ACHN (cell line): Measurements from ENCODE around the gene TAMALIN.

Experiments used
- DNase-seq: peaks from one replicate; pipeline ENCODE4 v3.0.0-alpha.2; 2015
- in situ Hi-C: cut with HindIII; loops from 2 replicates; pipeline ENCODE4 v1.10.0; 2017; ENCODE audit warnings: low sequenced_read_pairs, low pct_ligation_motif_present, low pct_unique_long_range_greater_than_20kb

The TAMALIN gene

GRCh38 chr12:52009081-52009751, 2.5 kb downstream of the TAMALIN start:
- no peak for DNase-seq
- in situ Hi-C loops = no loop called here

DNA sequence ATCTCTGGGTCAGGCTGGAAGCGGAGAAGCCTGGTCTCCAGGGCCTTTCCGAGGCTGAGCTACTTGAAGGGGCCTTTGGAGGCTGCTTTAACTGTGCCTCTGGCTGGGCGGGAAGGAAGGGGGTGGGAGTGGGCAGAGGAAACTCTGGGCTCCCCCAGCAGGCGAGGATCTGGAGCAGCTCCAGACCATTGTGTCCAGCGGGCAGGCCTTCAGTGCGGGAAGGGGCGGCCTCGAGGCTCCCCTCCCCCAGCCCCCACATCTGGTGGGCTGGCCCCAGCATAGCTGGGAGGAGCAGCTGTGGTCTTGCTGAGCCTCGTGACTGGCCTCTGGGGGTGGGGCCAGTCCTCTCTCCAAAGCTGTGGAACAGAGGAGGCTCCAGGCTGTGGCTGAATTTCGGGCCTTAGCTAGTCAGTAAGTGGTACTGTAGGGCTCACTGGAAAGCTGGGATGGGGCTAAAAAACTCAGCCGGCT, 3.4 kb downstream of the TAMALIN start:
- in situ Hi-C loops = no loop called here
- DNase-seq = no peak

GRCh38 chr12:52010692-52011601, 4.2 kb downstream of the TAMALIN start:
- in situ Hi-C loops = no loop called here
- no peak for DNase-seq

DNA sequence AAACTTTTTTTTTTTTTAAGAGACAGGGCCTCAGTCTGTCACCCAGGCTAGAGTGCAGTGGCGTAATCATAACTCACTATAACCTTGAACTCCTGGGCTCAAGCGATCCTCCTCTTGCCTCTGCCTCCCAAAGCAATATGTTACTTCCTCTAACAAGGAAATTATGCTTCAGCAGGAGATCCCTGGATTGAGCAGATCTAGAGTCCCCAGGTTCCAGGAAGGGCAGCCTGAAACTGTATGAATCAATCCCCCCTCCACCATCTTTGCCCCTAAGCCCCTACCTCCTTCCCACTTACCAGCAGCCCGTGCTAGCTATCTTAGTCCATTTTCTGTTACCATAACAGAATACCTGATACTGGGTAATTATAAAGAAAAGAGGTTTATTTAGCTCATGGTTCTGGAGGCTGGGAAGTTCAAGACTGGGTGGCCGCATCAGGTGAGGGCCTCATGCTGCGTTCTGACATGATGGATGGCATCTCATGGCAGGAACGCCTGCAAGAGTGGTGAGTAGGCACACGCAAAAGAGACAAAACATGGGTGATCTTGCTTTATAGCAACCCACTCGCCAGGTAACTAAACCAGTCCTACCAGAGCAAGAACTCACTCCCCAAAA, 5.0 kb downstream of the TAMALIN start:
- no peak for DNase-seq
- in situ Hi-C loops = no loop called here

GRCh38 chr12:52013626-52014310, 7.0 kb downstream of the TAMALIN start:
- in situ Hi-C loops = no loop called here
- no peak for DNase-seq

DNA sequence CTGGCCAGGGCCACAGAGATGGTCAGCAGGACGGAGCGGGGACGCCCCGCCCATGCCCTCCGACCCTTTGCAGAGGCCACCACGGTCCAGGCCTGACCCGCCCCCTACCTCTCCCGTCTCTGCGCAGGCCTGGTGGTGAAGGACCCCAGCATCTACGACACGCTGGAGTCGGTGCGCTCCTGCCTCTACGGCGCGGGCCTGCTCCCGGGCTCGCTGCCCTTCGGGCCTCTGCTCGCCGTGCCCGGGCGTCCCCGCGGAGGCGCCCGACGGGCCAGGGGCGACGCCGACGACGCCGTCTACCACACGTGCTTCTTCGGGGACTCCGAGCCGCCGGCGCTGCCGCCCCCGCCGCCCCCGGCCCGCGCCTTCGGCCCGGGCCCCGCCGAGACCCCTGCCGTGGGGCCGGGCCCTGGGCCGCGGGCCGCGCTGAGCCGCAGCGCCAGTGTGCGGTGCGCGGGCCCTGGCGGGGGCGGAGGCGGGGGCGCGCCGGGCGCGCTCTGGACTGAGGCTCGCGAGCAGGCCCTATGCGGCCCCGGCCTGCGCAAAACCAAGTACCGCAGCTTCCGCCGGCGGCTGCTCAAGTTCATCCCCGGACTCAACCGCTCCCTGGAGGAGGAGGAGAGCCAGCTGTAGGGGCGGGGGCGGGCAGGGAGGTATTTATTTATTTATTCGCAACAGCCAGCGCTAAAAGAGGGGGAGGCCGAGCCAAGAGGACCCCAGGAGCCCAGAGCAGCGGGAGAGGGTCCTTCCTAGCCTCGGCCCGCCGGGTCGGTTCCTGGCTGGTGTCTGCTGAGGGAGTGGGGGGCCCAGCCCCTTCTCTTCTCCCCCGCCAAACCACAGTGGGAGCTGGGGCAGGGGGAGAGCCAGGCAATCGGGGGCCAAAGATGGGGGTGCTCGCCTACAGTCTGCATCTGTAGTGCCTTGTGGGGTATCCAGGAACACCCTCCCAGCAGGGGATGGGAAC, 8.1 kb downstream of the TAMALIN start:
- in situ Hi-C loops = no loop called here
- no peak for DNase-seq

- in situ Hi-C loops = no loop called here
- DNase-seq = no peak
These were observed 8.8 kb downstream of the TAMALIN start for GRCh38 chr12:52015532-52016041.

DNA sequence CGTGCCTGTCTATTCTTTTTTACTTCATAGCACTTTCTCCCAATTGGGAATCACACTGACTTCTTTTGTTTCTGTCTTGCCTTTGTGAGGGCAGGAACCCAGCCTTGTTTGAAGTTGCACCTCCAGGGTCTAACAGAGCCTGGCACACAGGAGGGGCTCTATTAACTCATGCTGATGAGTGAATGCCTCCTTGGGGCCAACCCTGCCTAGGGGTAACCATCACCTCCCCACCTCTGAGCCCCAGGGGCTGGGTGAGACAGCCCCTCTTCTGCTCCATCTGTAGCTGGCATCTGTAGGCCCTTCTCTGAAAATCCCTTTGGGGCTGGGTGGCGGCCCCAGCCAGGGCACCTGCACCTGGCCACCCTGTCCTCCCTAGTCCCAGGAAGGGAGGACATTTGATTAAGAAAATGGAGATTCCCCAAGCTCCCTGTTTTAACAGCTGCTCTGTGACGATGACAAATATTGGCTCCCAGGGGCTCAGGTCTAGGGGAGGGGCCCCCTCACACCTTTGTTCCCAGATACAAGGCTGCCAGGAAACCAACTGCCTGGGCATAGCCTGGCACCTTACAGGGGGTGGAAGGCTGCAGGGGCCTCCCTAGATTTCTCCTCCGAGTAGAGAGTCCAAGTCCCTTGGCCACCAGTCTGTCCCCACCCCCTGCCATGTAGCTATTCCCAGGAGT, 11.8 kb downstream of the TAMALIN start:
- in situ Hi-C loops = no loop called here
- DNase-seq = no peak

- DNase-seq = peak; percentile 42
These were observed 12.5 kb downstream of the TAMALIN start for GRCh38 chr12:52019113-52019770.

GRCh38 chr12:52020539-52021336, 14.0 kb downstream of the TAMALIN start:
- in situ Hi-C loops = no loop called here

More at GRCh38 chr12:52019113-52019770, 12.5 kb downstream of the TAMALIN start:
- in situ Hi-C loops = no loop called here

GRCh38 chr12:52022841-52023181, 16.1 kb downstream of the TAMALIN start:
- DNase-seq = no peak
- in situ Hi-C loops = no loop called here

More at GRCh38 chr12:52020539-52021336, 14.0 kb downstream of the TAMALIN start:
- DNase-seq = peak; percentile 77

- in situ Hi-C loops = no loop called here
- DNase-seq = peak; percentile 91
These were observed 16.6 kb downstream of the TAMALIN start for GRCh38 chr12:52023182-52023975.

- no peak for DNase-seq
- in situ Hi-C loops = no loop called here
These were observed 17.4 kb downstream of the TAMALIN start for GRCh38 chr12:52023976-52024688.

DNA sequence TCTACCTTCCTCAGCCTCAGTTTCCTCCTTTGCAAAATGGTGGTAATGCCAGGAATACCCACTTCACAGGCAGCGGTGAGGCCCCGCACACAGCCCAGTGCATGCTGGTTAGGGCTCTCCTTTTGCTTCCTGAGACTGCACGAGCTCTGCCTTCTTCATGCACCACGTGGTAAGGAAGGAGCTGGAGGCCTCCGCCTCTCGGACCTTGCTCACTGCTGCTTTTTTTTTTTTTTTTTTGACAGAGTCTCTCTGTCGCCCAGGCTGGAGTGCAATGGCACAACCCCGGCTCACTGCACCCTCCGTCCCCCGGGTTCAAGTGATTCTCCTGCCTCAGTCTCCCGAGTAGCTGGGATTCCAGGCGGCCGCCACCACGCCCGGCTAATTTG, 18.1 kb downstream of the TAMALIN start:
- no peak for DNase-seq
- in situ Hi-C loops = no loop called here

- in situ Hi-C loops = no loop called here
- DNase-seq = no peak
These were observed 19.5 kb downstream of the TAMALIN start for GRCh38 chr12:52026263-52026662.
